Measurements from ENCODE around the gene CAPNS1. TPM values are rescaled to one million over a fixed set of nuclear protein-coding genes. Genes with fewer than 3 reads are reported as not detected.

CAPNS1 gene
- 358 and 397 TPM in 2 replicates for total RNA-seq (2014; rRNA removed; shearing (Covaris generic))

GRCh38 chr19:36139473-36140303 is at the start of gene CAPNS1:
TSS of gene CAPNS1 (plus strand) at chr19:36140066. CDS start at chr19:36141012, 946 bp downstream.

GRCh38 chr19:36110487-36111199 is 29.2 kb upstream of the CAPNS1 start, which contains the start of gene OVOL3:
TSS of gene OVOL3 (plus strand) at chr19:36111143. CDS start at chr19:36111203, 60 bp downstream.

GRCh38 chr19:36114721-36115452 is 25.0 kb upstream of the CAPNS1 start, which contains the start of gene POLR2I:
TSS of gene POLR2I (minus strand) at chr19:36114875. CDS start at chr19:36114856, 19 bp downstream.

GRCh38 chr19:36115453-36116343 is 24.2 kb upstream of the CAPNS1 start, which contains the start of gene TBCB:
TSS of gene TBCB (plus strand) at chr19:36115468. CDS start at chr19:36115561, 93 bp downstream.

GRCh38 chr19:36152352-36153091 is 12.7 kb downstream of the CAPNS1 start, which contains the start of gene COX7A1:
TSS of gene COX7A1 (minus strand) at chr19:36152447. CDS start at chr19:36152407, 40 bp downstream.

Other genes starting within 250 kb of the CAPNS1 start
- gene NFKBID, start 239.5 kb upstream of the CAPNS1 start, total RNA-seq (2014; rRNA removed; shearing (Covaris generic)), result 4.6 and 9.6 TPM in 2 replicates
- gene HCST, start 237.5 kb upstream of the CAPNS1 start, total RNA-seq (2014; rRNA removed; shearing (Covaris generic)), result 1.2 TPM in 1 of 2 replicates, not detected in the other
- not detected in 2 replicates for gene TYROBP, start 231.8 kb upstream of the CAPNS1 start, total RNA-seq (2014; rRNA removed; shearing (Covaris generic))
- 2.1 TPM in 2 replicates for gene LRFN3, start 203.7 kb upstream of the CAPNS1 start, total RNA-seq (2014; rRNA removed; shearing (Covaris generic))
- gene SDHAF1, start 144.9 kb upstream of the CAPNS1 start, total RNA-seq (2014; rRNA removed; shearing (Covaris generic)), result 33.0 and 39.2 TPM in 2 replicates
- 0.19 TPM in 1 of 2 replicates, not detected in the other for gene SYNE4, start 131.3 kb upstream of the CAPNS1 start, total RNA-seq (2014; rRNA removed; shearing (Covaris generic))
- gene ALKBH6, start 125.9 kb upstream of the CAPNS1 start, total RNA-seq (2014; rRNA removed; shearing (Covaris generic)), result 26.7 and 54.3 TPM in 2 replicates
- gene CLIP3, start 107.2 kb upstream of the CAPNS1 start, total RNA-seq (2014; rRNA removed; shearing (Covaris generic)), result 4.0 and 5.8 TPM in 2 replicates
- 3.1 and 3.2 TPM in 2 replicates for gene THAP8, start 85.8 kb upstream of the CAPNS1 start, total RNA-seq (2014; rRNA removed; shearing (Covaris generic))
- 11.6 and 12.5 TPM in 2 replicates for gene WDR62, start 85.2 kb upstream of the CAPNS1 start, total RNA-seq (2014; rRNA removed; shearing (Covaris generic))
- not detected in 2 replicates for gene OVOL3, start 28.9 kb upstream of the CAPNS1 start, total RNA-seq (2014; rRNA removed; shearing (Covaris generic))
- gene POLR2I, start 25.2 kb upstream of the CAPNS1 start, total RNA-seq (2014; rRNA removed; shearing (Covaris generic)), result 181 and 195 TPM in 2 replicates
- 309 and 326 TPM in 2 replicates for gene TBCB, start 24.6 kb upstream of the CAPNS1 start, total RNA-seq (2014; rRNA removed; shearing (Covaris generic))
- not detected in 2 replicates for gene COX7A1, start 12.4 kb downstream of the CAPNS1 start, total RNA-seq (2014; rRNA removed; shearing (Covaris generic))
- gene ZNF565, start 74.6 kb downstream of the CAPNS1 start, total RNA-seq (2014; rRNA removed; shearing (Covaris generic)), result 2.3 and 2.8 TPM in 2 replicates
- gene ZNF146, start 75.0 kb downstream of the CAPNS1 start, total RNA-seq (2014; rRNA removed; shearing (Covaris generic)), result 84.9 and 94.3 TPM in 2 replicates
- 2.2 and 3.4 TPM in 2 replicates for gene ZFP14, start 239.1 kb downstream of the CAPNS1 start, total RNA-seq (2014; rRNA removed; shearing (Covaris generic))

Data from A375 (cell line).